Glutamatergic neuron (in vitro differentiated cells): ENCODE results near the gene CCDC91. TPM values are rescaled to one million over a fixed set of nuclear protein-coding genes. Genes with fewer than 3 reads are reported as not detected.
"Not testable (repeated sequence)": the region's sequence is repeated elsewhere in the genome, so short reads cannot be mapped to it uniquely, and the experiment has no call there.

Experiments used
- DNase-seq: peaks from one replicate; pipeline ENCODE4 v3.0.0; 2022
- H3K27ac Mint-ChIP-seq: one replicate; pipeline ENCODE4 v1.8.0; 2020; ENCODE audit warnings: mild to moderate bottlenecking, mixed read lengths, inconsistent platforms; ENCODE audit not compliant: unreplicated experiment
- H3K27me3 Mint-ChIP-seq: one replicate; pipeline ENCODE4 v1.8.0; 2020; ENCODE audit warnings: mild to moderate bottlenecking, moderate library complexity, mixed read lengths, inconsistent platforms; ENCODE audit not compliant: unreplicated experiment
- H3K36me3 Mint-ChIP-seq: one replicate; pipeline ENCODE4 v1.8.0; 2020; ENCODE audit warnings: mild to moderate bottlenecking, mixed read lengths, inconsistent platforms; ENCODE audit not compliant: unreplicated experiment
- H3K4me1 Mint-ChIP-seq: one replicate; pipeline ENCODE4 v1.8.0; 2020; ENCODE audit warnings: mild to moderate bottlenecking, low read depth, mixed read lengths, inconsistent platforms; ENCODE audit not compliant: unreplicated experiment
- H3K4me3 Mint-ChIP-seq: one replicate; pipeline ENCODE4 v1.8.0; 2020; ENCODE audit warnings: mild to moderate bottlenecking, mixed read lengths, inconsistent platforms; ENCODE audit not compliant: unreplicated experiment
- H3K9me3 Mint-ChIP-seq: one replicate; pipeline ENCODE4 v1.8.0; 2020; ENCODE audit warnings: mild to moderate bottlenecking, moderate library complexity, mixed read lengths, inconsistent platforms; ENCODE audit not compliant: unreplicated experiment
- CTCF ChIP-seq: fragments of 200-600 bp; sonication (generic); IDR thresholded peaks from one replicate; pipeline ENCODE4 v1.5.0; 2021; ENCODE audit not compliant: partially characterized antibody, unreplicated experiment
- total RNA-seq: library from RNA; stranded (reverse); fragmentation: NEBNext Ultra II Directional; extraction: Animal tissue kit (Norgen Biotek cat#: 25700); gene quantifications from one replicate; pipeline ENCODE4 v1.2.1, GENCODE V29; 2021; ENCODE audit not compliant: unreplicated experiment

Gene CCDC91
- total RNA-seq, 1 donor from 2014 or later, result 37.3 TPM

GRCh38 chr12:28320353-28320752 is 130.1 kb downstream of the CCDC91 start:
- H3K27me3 Mint-ChIP-seq, result no peaks in the 10 kb centered on the region
- H3K4me3 Mint-ChIP-seq, result no peak overlapping the region
- H3K4me1 Mint-ChIP-seq, result no peaks in the 10 kb centered on the region
- peaks cover 15% of the 10 kb centered on the region for H3K36me3 Mint-ChIP-seq
- no peak for DNase-seq
- peaks cover 3% of the 10 kb centered on the region for H3K9me3 Mint-ChIP-seq
- no peak overlapping the region for H3K27ac Mint-ChIP-seq
- no peak for TF ChIP-seq CTCF

GRCh38 chr12:28327722-28328121 is 137.5 kb downstream of the CCDC91 start:
- peaks cover 10% of the 10 kb centered on the region for H3K36me3 Mint-ChIP-seq
- no peak for DNase-seq
- no peak overlapping the region for H3K4me3 Mint-ChIP-seq
- H3K9me3 Mint-ChIP-seq, result peaks cover 10% of the 10 kb centered on the region
- no peak for TF ChIP-seq CTCF
- H3K4me1 Mint-ChIP-seq, result peaks cover 1% of the 10 kb centered on the region
- H3K27ac Mint-ChIP-seq, result no peak overlapping the region
- no peaks in the 10 kb centered on the region for H3K27me3 Mint-ChIP-seq

GRCh38 chr12:28328967-28329366 is 138.7 kb downstream of the CCDC91 start:
- DNase-seq, result no peak
- no peak overlapping the region for H3K4me3 Mint-ChIP-seq
- no peaks in the 10 kb centered on the region for H3K27me3 Mint-ChIP-seq
- peaks cover 6% of the 10 kb centered on the region for H3K4me1 Mint-ChIP-seq
- H3K36me3 Mint-ChIP-seq, result peaks cover 10% of the 10 kb centered on the region
- H3K9me3 Mint-ChIP-seq, result peaks cover 11% of the 10 kb centered on the region
- no peak for TF ChIP-seq CTCF
- H3K27ac Mint-ChIP-seq, result no peak overlapping the region

- H3K36me3 Mint-ChIP-seq, H3K27ac Mint-ChIP-seq, H3K4me3 Mint-ChIP-seq, H3K27me3 Mint-ChIP-seq, DNase-seq, H3K4me1 Mint-ChIP-seq: not testable (repeated sequence)
- H3K9me3 Mint-ChIP-seq, result peaks cover 11% of the 10 kb centered on the region
Measured at GRCh38 chr12:28329727-28330126, 139.5 kb downstream of the CCDC91 start.

GRCh38 chr12:28330232-28330631 is 140.0 kb downstream of the CCDC91 start:
- not testable (repeated sequence) for H3K4me3 Mint-ChIP-seq, H3K27me3 Mint-ChIP-seq, H3K27ac Mint-ChIP-seq, DNase-seq, H3K36me3 Mint-ChIP-seq, H3K4me1 Mint-ChIP-seq
- peaks cover 11% of the 10 kb centered on the region for H3K9me3 Mint-ChIP-seq

- Mint-ChIP-seq H3K4me3 (no peak overlapping the region), H3K27ac (no peak overlapping the region), H3K27me3 (no peaks in the 10 kb centered on the region)
Measured at GRCh38 chr12:28331130-28331529, 140.9 kb downstream of the CCDC91 start.

More at GRCh38 chr12:28331130-28331529, 140.9 kb downstream of the CCDC91 start:
- DNase-seq, result no peak
- Mint-ChIP-seq H3K9me3 (peaks cover 11% of the 10 kb centered on the region), H3K36me3 (peaks cover 10% of the 10 kb centered on the region), H3K4me1 (peaks cover 8% of the 10 kb centered on the region)
- TF ChIP-seq CTCF, result no peak
